SK-N-SH (cell line): Measurements from ENCODE around the gene LILRB3. TPM values are rescaled to one million over a fixed set of nuclear protein-coding genes. Genes with fewer than 3 reads are reported as not detected.
"Not testable (repeated sequence)": the region's sequence is repeated elsewhere in the genome, so short reads cannot be mapped to it uniquely, and the experiment has no call there.

Experiments
- CTCF ChIA-PET: fragments of 300-600, 350-600 bp; formaldehyde crosslinking; extraction: SDS; loops from one replicate; lab custom pipeline; 2021; lab: Yijun Ruan, JAX
- POLR2A ChIA-PET: fragments of 350-600 bp; sonication (Branson Sonifier 250); formaldehyde crosslinking; extraction: SDS; loops from one replicate; lab custom pipeline; 2020; ENCODE audit warnings: antibody characterized with exemption, inconsistent platforms; lab: Yijun Ruan, JAX
- DNase-seq: peaks from one replicate; pipeline ENCODE4 v3.0.0; 2012
- H2AFZ ChIP-seq: fragments of 200-600 bp; sonication (generic); 2 replicates; pipeline ENCODE4 v1.8.1; 2016; ENCODE audit warnings: antibody characterized with exemption, mild to moderate bottlenecking, low read depth
- H3F3A ChIP-seq: fragments of 200-600 bp; sonication (generic); replicated peaks from 2 replicates; pipeline ENCODE3; 2016; ENCODE audit warnings: antibody characterized with exemption, mild to moderate bottlenecking; ENCODE audit not compliant: insufficient read depth
- H3K27ac ChIP-seq, 2 experiments: fragments of 200-500 bp in 1 of 2; fragments of 200-600 bp in 1 of 2; sonication (Bioruptor generic) in 1 of 2; sonication (generic), shearing (Covaris generic) in 1 of 2; 2 replicates each; pipeline versions ENCODE4 v1.5.1 to v1.6.1; 2014 to 2016; ENCODE audit warnings: low read depth in 2 of 2, inconsistent platforms in 1 of 2, low read length in 1 of 2, mild to moderate bottlenecking in 1 of 2, mixed read lengths in 1 of 2
- H3K27me3 ChIP-seq: fragments of 200-600 bp; sonication (generic), shearing (Covaris generic); 2 replicates; pipeline ENCODE4 v1.6.1; 2016; ENCODE audit warnings: mixed run types; ENCODE audit not compliant: insufficient read depth
- H3K36me3 ChIP-seq, 2 experiments: fragments of 200-500 bp in 1 of 2; fragments of 200-600 bp in 1 of 2; sonication (Bioruptor generic) in 1 of 2; sonication (generic) in 1 of 2; replicated peaks in 1 of 2; 2 replicates each; pipeline versions ENCODE3 to v1.5.1; 2014 to 2016; ENCODE audit warnings: low read length in 1 of 2, mild to moderate bottlenecking in 1 of 2; ENCODE audit not compliant: insufficient read depth in 2 of 2, control insufficient read depth in 1 of 2
- H3K4me1 ChIP-seq, 2 experiments: fragments of 200-500 bp in 1 of 2; fragments of 200-600 bp in 1 of 2; sonication (Bioruptor generic) in 1 of 2; sonication (generic), shearing (Covaris generic) in 1 of 2; 2 replicates each; pipeline versions ENCODE4 v1.5.1 to v1.6.1; 2014 to 2016; ENCODE audit warnings: low read depth in 1 of 2, low read length in 1 of 2, mixed run types in 1 of 2; ENCODE audit not compliant: insufficient read depth in 2 of 2, control insufficient read depth in 1 of 2
- H3K4me2 ChIP-seq: fragments of 200-600 bp; sonication (generic), shearing (Covaris generic); 2 replicates; pipeline ENCODE4 v1.6.1; 2017; ENCODE audit warnings: mixed run types
- H3K4me3 ChIP-seq, 2 experiments: fragments of 200-500 bp in 1 of 2; fragments of 200-600 bp in 1 of 2; sonication (Bioruptor generic) in 1 of 2; sonication (generic), shearing (Covaris generic) in 1 of 2; 2 replicates each; pipeline versions ENCODE4 v1.5.1 to v1.8.1; 2014 to 2016; ENCODE audit warnings: low read depth in 2 of 2, inconsistent platforms in 1 of 2, low read length in 1 of 2, mild to moderate bottlenecking in 1 of 2, mixed read lengths in 1 of 2, moderate library complexity in 1 of 2
- H3K79me2 ChIP-seq: fragments of 200-600 bp; sonication (generic); 2 replicates; pipeline ENCODE4 v1.8.1; 2017; ENCODE audit warnings: mild to moderate bottlenecking; ENCODE audit not compliant: insufficient read depth
- H3K9ac ChIP-seq: fragments of 200-600 bp; sonication (generic); 2 replicates; pipeline ENCODE4 v1.6.1; 2017; ENCODE audit warnings: mixed run types
- H3K9me2 ChIP-seq: fragments of 200-600 bp; sonication (generic); 2 replicates; pipeline ENCODE4 v1.6.1; 2017; ENCODE audit warnings: mixed run types
- H3K9me3 ChIP-seq: fragments of 200-600 bp; sonication (generic); 2 replicates; pipeline ENCODE4 v1.6.1; 2017; ENCODE audit warnings: mixed run types, mild to moderate bottlenecking, moderate library complexity
- H4K20me1 ChIP-seq: fragments of 200-600 bp; sonication (generic); 2 replicates; pipeline ENCODE4 v1.6.1; 2017; ENCODE audit warnings: mild to moderate bottlenecking, mixed run types; ENCODE audit not compliant: insufficient read depth
- CHD2 ChIP-seq: fragments of 150-350 bp; IDR thresholded peaks from 2 replicates; pipeline ENCODE4 v1.6.1; 2018; ENCODE audit warnings: low read length; ENCODE audit not compliant: partially characterized antibody
- FOXJ3 ChIP-seq: sonication (generic); formaldehyde crosslinking; IDR thresholded peaks from 2 replicates; pipeline ENCODE4 v1.5.1; 2020; ENCODE audit warnings: mild to moderate bottlenecking, missing genetic modification reagents
- GABPA ChIP-seq: IDR thresholded peaks from 2 replicates; pipeline ENCODE4 v1.4.0; 2012; ENCODE audit warnings: low read depth, mild to moderate bottlenecking
- GATA2 ChIP-seq: sonication (generic); formaldehyde crosslinking; IDR thresholded peaks from 2 replicates; pipeline ENCODE4 v1.5.0; 2020; ENCODE audit warnings: mild to moderate bottlenecking, missing genetic modification reagents
- NFIC ChIP-seq: IDR thresholded peaks from 2 replicates; pipeline ENCODE4 v1.4.0; 2012; ENCODE audit warnings: borderline replicate concordance
- POLR2AphosphoS5 ChIP-seq: IDR thresholded peaks from 2 replicates; pipeline ENCODE4 v1.6.1; 2012; ENCODE audit warnings: low read depth, low read length
- SMC3 ChIP-seq: IDR thresholded peaks from 2 replicates; pipeline ENCODE4 v1.6.1; 2012; ENCODE audit warnings: low read depth, low read length, improper control_type of control experiment
- TAF1 ChIP-seq: IDR thresholded peaks from 2 replicates; pipeline ENCODE4 v1.6.1; 2012; ENCODE audit warnings: low read depth, mild to moderate bottlenecking, low read length, moderate library complexity, borderline replicate concordance
- TCF12 ChIP-seq: IDR thresholded peaks from 2 replicates; pipeline ENCODE4 v1.4.0; 2012
- WGBS: methylation state at CpG from one replicate; pipeline ENCODE4 v1.1.6; 2017; ENCODE audit warnings: low lambda C conversion rate; 5-methylcytosine and 5-hydroxymethylcytosine counted together
- polyA plus RNA-seq, 3 experiments: library from polyadenylated mRNA; depleted of rRNA; stranded (reverse); fragments of >200 nt; gene quantifications; 2 replicates each; pipeline ENCODE4 v1.2.3, GENCODE V29; 2012
- TF ChIP-seq, protein P1 (sequence below): IDR thresholded peaks from 2 replicates; pipeline ENCODE4 v1.4.0; 2012; ENCODE audit warnings: low read depth, borderline replicate concordance
- TF ChIP-seq, protein P2 (sequence below): IDR thresholded peaks from 2 replicates; pipeline ENCODE4 v1.4.0; 2012; ENCODE audit warnings: low read depth
- TF ChIP-seq, protein P3 (sequence below): IDR thresholded peaks from 2 replicates; pipeline ENCODE4; 2012

The LILRB3 gene
- polyA plus RNA-seq, 1 of the 3 experiments (the other 2 are of a cell fraction): not detected

DNA sequence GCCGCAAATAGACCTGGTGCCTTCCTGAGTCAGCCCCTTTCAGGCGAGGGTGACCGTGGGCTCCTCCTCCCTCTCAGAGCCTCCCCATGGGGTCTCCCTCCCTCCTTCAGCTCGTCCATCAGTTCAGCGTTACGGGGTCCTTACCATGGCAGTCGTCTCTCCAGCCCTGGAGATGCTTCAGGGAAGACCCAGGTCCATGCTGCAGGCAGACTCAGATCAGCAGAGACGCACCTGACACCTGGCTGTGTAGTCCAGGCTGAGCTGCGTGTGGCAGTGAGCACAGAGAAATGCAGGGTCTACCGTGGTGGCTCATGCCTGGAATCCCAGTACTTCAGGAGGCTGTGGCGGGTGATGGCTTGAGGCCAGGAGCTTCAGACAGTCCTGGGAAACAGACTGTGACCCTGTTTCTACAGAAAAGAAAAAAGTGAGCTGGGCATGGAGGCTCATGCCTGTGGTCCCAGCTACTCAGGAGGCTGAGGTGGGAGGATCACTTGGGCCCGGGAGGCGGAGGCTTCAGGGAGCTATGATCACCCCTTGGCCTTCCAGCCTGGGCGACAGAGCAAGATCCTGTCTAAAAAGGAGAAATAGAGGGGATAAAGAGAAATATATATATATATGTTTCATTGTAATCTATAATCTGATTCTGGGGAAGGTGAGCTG lies 600 bp upstream of the LILRB3 start:
- H3K9me2 ChIP-seq, H3K4me3 ChIP-seq, DNase-seq, H3K36me3 ChIP-seq, H3F3A ChIP-seq, H3K9ac ChIP-seq, H3K27ac ChIP-seq, H4K20me1 ChIP-seq, H3K4me1 ChIP-seq, H3K9me3 ChIP-seq, H2AFZ ChIP-seq, H3K79me2 ChIP-seq, H3K4me2 ChIP-seq: not testable (repeated sequence)
- H3K27me3 ChIP-seq: peaks cover 17% of the 10 kb centered on the region; the same call in 1 of the 2 replicates
- 10% methylated on average over 9 of the region's 14 CpGs for WGBS
- ChIA-PET POLR2A (interaction anchor here (1.2 kb wide), 1 partner anchor 15 kb away, joined by 3 read pairs; no protein-coding TSS in a partner anchor), CTCF (interaction anchor here (0.6 kb wide), 1 partner anchor 9 kb away, joined by 3 read pairs; no protein-coding TSS in a partner anchor)

DNA sequence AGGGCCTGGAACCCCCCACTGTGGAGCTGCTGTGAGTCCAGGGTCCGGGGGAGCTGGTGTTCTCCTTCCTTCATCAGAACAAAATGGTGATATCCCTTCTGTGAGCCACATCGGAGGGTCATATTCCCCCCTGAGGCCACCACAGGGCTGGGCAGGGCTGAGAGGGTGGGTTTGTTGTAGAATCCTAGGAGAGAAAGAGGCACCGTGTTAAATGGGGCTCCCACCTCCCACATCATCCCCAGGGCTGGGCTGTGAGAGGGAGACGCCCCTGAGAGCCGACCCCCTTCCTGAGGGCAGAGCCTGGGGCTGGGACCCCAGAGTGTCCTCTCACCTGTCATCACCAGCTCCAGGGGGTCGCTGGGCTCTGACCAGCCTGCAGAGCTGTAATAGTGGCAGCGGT lies 860 bp downstream of the LILRB3 start:
- H3K4me3 ChIP-seq, CTCF ChIA-PET, H2AFZ ChIP-seq, DNase-seq, H3K27ac ChIP-seq, POLR2A ChIA-PET, H4K20me1 ChIP-seq, H3K4me2 ChIP-seq, H3K4me1 ChIP-seq, H3K79me2 ChIP-seq, H3K9me2 ChIP-seq, H3K9me3 ChIP-seq, H3K36me3 ChIP-seq, H3K9ac ChIP-seq, H3F3A ChIP-seq: not testable (repeated sequence)
- H3K27me3 ChIP-seq: peaks cover 17% of the 10 kb centered on the region; the same call in 1 of the 2 replicates
- 45% methylated on average over 6 of the region's 7 CpGs for WGBS

DNA sequence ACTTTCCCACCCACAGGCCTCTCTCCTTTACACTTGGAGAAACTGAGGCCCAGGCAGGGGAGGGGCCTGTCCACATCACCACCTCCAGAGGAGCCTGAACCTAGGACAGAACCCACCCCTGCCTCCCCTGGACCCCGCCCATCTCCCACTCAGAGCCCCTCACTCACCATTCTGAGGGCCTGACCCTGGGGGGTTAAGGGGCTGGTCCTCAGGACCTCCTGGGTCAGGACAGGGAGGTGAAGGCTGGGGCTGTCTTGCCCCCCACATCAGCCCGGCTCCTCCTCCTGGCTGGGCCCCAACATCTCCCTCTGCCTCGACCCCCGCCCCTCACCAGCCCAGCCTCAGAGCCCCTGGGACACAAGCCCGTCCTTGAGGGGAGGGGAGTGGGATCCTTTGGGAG lies 3.1 kb downstream of the LILRB3 start:
- H4K20me1 ChIP-seq, H3K27ac ChIP-seq, H3K9me3 ChIP-seq, DNase-seq, POLR2A ChIA-PET, H3K36me3 ChIP-seq, H3K79me2 ChIP-seq, H3K9ac ChIP-seq, H3F3A ChIP-seq, H2AFZ ChIP-seq, H3K9me2 ChIP-seq, H3K4me1 ChIP-seq, CTCF ChIA-PET, H3K4me3 ChIP-seq, H3K4me2 ChIP-seq: not testable (repeated sequence)
- 77% methylated on average over 3 of the region's 5 CpGs for WGBS
- H3K27me3 ChIP-seq: peaks cover 17% of the 10 kb centered on the region; the same call in 1 of the 2 replicates

DNA sequence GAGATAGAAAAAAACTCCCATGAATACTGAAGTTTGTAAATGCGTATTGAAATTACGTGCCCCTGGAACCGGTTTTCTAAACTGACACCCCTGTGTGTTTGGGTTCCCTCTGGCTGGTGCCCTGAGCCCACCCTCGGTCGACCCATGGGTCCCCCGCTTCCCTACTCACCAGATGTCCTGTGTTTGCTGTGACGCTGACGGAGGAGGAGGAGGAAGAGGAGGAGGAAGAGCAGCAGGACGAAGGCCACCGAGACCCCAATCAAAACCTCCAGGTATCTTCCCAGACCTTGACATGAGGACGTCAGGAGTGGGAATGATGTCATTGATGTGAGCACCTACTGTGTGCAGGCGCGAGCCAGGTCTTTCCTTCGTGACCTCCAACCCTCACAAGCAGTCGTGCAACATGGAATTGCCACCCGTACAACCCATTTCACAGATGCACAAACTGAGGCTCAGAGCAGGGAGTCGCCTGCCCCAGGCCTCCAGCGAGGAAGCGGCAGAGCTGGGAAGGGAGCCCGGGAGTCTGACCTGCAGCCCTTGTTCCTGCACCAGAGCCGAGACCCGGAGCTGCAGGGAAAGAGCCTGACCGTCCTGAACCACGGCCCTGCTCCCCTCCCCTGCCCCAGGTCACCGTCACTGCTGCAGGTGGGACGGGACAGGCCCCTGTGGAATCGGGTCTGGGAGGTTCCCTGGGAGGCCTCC lies 3.7 kb downstream of the LILRB3 start:
- POLR2A ChIA-PET: no interaction called here
- H3K4me3 ChIP-seq: no peak overlapping the region
- H3K27me3 ChIP-seq: peaks cover 17% of the 10 kb centered on the region; the same call in 1 of the 2 replicates
- H3K36me3 ChIP-seq: no peaks in the 10 kb centered on the region
- peaks cover 0 to 6% of the 10 kb centered on the region in 2 experiments; a peak in 1 of 4 replicates for H3K4me1 ChIP-seq
- no peak overlapping the region for H2AFZ ChIP-seq
- CTCF ChIA-PET: no interaction called here
- no peak overlapping the region for H3K27ac ChIP-seq
- no peaks in the 10 kb centered on the region for H3K9me2 ChIP-seq
- no peaks in the 10 kb centered on the region for H4K20me1 ChIP-seq
- no peak overlapping the region for H3K9ac ChIP-seq
- H3K9me3 ChIP-seq: no peaks in the 10 kb centered on the region
- no peaks in the 10 kb centered on the region for H3F3A ChIP-seq
- no peak overlapping the region for H3K4me2 ChIP-seq
- no peaks in the 10 kb centered on the region for H3K79me2 ChIP-seq
- 93% methylated on average over 20 of the region's 27 CpGs for WGBS
- DNase-seq: no peak
- TF ChIP-seq, protein P1, sequence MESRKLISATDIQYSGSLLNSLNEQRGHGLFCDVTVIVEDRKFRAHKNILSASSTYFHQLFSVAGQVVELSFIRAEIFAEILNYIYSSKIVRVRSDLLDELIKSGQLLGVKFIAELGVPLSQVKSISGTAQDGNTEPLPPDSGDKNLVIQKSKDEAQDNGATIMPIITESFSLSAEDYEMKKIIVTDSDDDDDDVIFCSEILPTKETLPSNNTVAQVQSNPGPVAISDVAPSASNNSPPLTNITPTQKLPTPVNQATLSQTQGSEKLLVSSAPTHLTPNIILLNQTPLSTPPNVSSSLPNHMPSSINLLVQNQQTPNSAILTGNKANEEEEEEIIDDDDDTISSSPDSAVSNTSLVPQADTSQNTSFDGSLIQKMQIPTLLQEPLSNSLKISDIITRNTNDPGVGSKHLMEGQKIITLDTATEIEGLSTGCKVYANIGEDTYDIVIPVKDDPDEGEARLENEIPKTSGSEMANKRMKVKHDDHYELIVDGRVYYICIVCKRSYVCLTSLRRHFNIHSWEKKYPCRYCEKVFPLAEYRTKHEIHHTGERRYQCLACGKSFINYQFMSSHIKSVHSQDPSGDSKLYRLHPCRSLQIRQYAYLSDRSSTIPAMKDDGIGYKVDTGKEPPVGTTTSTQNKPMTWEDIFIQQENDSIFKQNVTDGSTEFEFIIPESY: no peak
- TF ChIP-seq GATA2 (CRISPR knock-in tag) (no peak), TAF1 (no peak), TCF12 (no peak), CHD2 (no peak), SMC3 (no peak), POLR2AphosphoS5 (no peak), NFIC (no peak), GABPA (no peak), FOXJ3 (CRISPR knock-in tag) (no peak)
- TF ChIP-seq, protein P2, sequence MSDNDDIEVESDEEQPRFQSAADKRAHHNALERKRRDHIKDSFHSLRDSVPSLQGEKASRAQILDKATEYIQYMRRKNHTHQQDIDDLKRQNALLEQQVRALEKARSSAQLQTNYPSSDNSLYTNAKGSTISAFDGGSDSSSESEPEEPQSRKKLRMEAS: no peak
- TF ChIP-seq, protein P3, sequence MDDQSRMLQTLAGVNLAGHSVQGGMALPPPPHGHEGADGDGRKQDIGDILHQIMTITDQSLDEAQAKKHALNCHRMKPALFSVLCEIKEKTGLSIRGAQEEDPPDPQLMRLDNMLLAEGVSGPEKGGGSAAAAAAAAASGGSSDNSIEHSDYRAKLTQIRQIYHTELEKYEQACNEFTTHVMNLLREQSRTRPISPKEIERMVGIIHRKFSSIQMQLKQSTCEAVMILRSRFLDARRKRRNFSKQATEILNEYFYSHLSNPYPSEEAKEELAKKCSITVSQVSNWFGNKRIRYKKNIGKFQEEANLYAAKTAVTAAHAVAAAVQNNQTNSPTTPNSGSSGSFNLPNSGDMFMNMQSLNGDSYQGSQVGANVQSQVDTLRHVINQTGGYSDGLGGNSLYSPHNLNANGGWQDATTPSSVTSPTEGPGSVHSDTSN: no peak
